SK-N-SH (cell line): ENCODE results near the gene MUC13. TPM values are rescaled to one million over a fixed set of nuclear protein-coding genes. Genes with fewer than 3 reads are reported as not detected.

Source experiments
- CTCF ChIA-PET: fragments of 300-600, 350-600 bp; formaldehyde crosslinking; extraction: SDS; loops from one replicate; lab custom pipeline; 2021; lab: Yijun Ruan, JAX
- POLR2A ChIA-PET: fragments of 350-600 bp; sonication (Branson Sonifier 250); formaldehyde crosslinking; extraction: SDS; loops from one replicate; lab custom pipeline; 2020; ENCODE audit warnings: antibody characterized with exemption, inconsistent platforms; lab: Yijun Ruan, JAX
- DNase-seq: peaks from one replicate; pipeline ENCODE4 v3.0.0; 2012
- H2AFZ ChIP-seq: fragments of 200-600 bp; sonication (generic); 2 replicates; pipeline ENCODE4 v1.8.1; 2016; ENCODE audit warnings: antibody characterized with exemption, mild to moderate bottlenecking, low read depth
- H3F3A ChIP-seq: fragments of 200-600 bp; sonication (generic); replicated peaks from 2 replicates; pipeline ENCODE3; 2016; ENCODE audit warnings: antibody characterized with exemption, mild to moderate bottlenecking; ENCODE audit not compliant: insufficient read depth
- H3K27ac ChIP-seq, 2 experiments: fragments of 200-500 bp in 1 of 2; fragments of 200-600 bp in 1 of 2; sonication (Bioruptor generic) in 1 of 2; sonication (generic), shearing (Covaris generic) in 1 of 2; 2 replicates each; pipeline versions ENCODE4 v1.5.1 to v1.6.1; 2014 to 2016; ENCODE audit warnings: low read depth in 2 of 2, inconsistent platforms in 1 of 2, low read length in 1 of 2, mild to moderate bottlenecking in 1 of 2, mixed read lengths in 1 of 2
- H3K27me3 ChIP-seq: fragments of 200-600 bp; sonication (generic), shearing (Covaris generic); 2 replicates; pipeline ENCODE4 v1.6.1; 2016; ENCODE audit warnings: mixed run types; ENCODE audit not compliant: insufficient read depth
- H3K36me3 ChIP-seq, 2 experiments: fragments of 200-500 bp in 1 of 2; fragments of 200-600 bp in 1 of 2; sonication (Bioruptor generic) in 1 of 2; sonication (generic) in 1 of 2; replicated peaks in 1 of 2; 2 replicates each; pipeline versions ENCODE3 to v1.5.1; 2014 to 2016; ENCODE audit warnings: low read length in 1 of 2, mild to moderate bottlenecking in 1 of 2; ENCODE audit not compliant: insufficient read depth in 2 of 2, control insufficient read depth in 1 of 2
- H3K4me1 ChIP-seq, 2 experiments: fragments of 200-500 bp in 1 of 2; fragments of 200-600 bp in 1 of 2; sonication (Bioruptor generic) in 1 of 2; sonication (generic), shearing (Covaris generic) in 1 of 2; 2 replicates each; pipeline versions ENCODE4 v1.5.1 to v1.6.1; 2014 to 2016; ENCODE audit warnings: low read depth in 1 of 2, low read length in 1 of 2, mixed run types in 1 of 2; ENCODE audit not compliant: insufficient read depth in 2 of 2, control insufficient read depth in 1 of 2
- H3K4me2 ChIP-seq: fragments of 200-600 bp; sonication (generic), shearing (Covaris generic); 2 replicates; pipeline ENCODE4 v1.6.1; 2017; ENCODE audit warnings: mixed run types
- H3K4me3 ChIP-seq, 2 experiments: fragments of 200-500 bp in 1 of 2; fragments of 200-600 bp in 1 of 2; sonication (Bioruptor generic) in 1 of 2; sonication (generic), shearing (Covaris generic) in 1 of 2; 2 replicates each; pipeline versions ENCODE4 v1.5.1 to v1.8.1; 2014 to 2016; ENCODE audit warnings: low read depth in 2 of 2, inconsistent platforms in 1 of 2, low read length in 1 of 2, mild to moderate bottlenecking in 1 of 2, mixed read lengths in 1 of 2, moderate library complexity in 1 of 2
- H3K79me2 ChIP-seq: fragments of 200-600 bp; sonication (generic); 2 replicates; pipeline ENCODE4 v1.8.1; 2017; ENCODE audit warnings: mild to moderate bottlenecking; ENCODE audit not compliant: insufficient read depth
- H3K9ac ChIP-seq: fragments of 200-600 bp; sonication (generic); 2 replicates; pipeline ENCODE4 v1.6.1; 2017; ENCODE audit warnings: mixed run types
- H3K9me2 ChIP-seq: fragments of 200-600 bp; sonication (generic); 2 replicates; pipeline ENCODE4 v1.6.1; 2017; ENCODE audit warnings: mixed run types
- H3K9me3 ChIP-seq: fragments of 200-600 bp; sonication (generic); 2 replicates; pipeline ENCODE4 v1.6.1; 2017; ENCODE audit warnings: mixed run types, mild to moderate bottlenecking, moderate library complexity
- H4K20me1 ChIP-seq: fragments of 200-600 bp; sonication (generic); 2 replicates; pipeline ENCODE4 v1.6.1; 2017; ENCODE audit warnings: mild to moderate bottlenecking, mixed run types; ENCODE audit not compliant: insufficient read depth
- CHD2 ChIP-seq: fragments of 150-350 bp; IDR thresholded peaks from 2 replicates; pipeline ENCODE4 v1.6.1; 2018; ENCODE audit warnings: low read length; ENCODE audit not compliant: partially characterized antibody
- ELF1 ChIP-seq: IDR thresholded peaks from 2 replicates; pipeline ENCODE4 v1.4.0; 2012
- EP300 ChIP-seq, 2 experiments: IDR thresholded peaks; 2 replicates each; pipeline versions ENCODE4 v1.4.0 to v1.6.1; 2012; ENCODE audit warnings: borderline replicate concordance in 1 of 2, low read depth in 1 of 2, low read length in 1 of 2
- FOSL2 ChIP-seq: IDR thresholded peaks from 2 replicates; pipeline ENCODE4 v1.4.0; 2012; ENCODE audit warnings: low read depth, mild to moderate bottlenecking, moderate library complexity, borderline replicate concordance
- FOXJ3 ChIP-seq: sonication (generic); formaldehyde crosslinking; IDR thresholded peaks from 2 replicates; pipeline ENCODE4 v1.5.1; 2020; ENCODE audit warnings: mild to moderate bottlenecking, missing genetic modification reagents
- FOXM1 ChIP-seq: IDR thresholded peaks from 2 replicates; pipeline ENCODE4 v1.4.0; 2012; ENCODE audit warnings: low read depth, mild to moderate bottlenecking
- JUND ChIP-seq: IDR thresholded peaks from 2 replicates; pipeline ENCODE4 v1.4.0; 2012
- MEF2A ChIP-seq: IDR thresholded peaks from 2 replicates; pipeline ENCODE4 v1.4.0; 2012; ENCODE audit warnings: low read depth, borderline replicate concordance
- NFIC ChIP-seq: IDR thresholded peaks from 2 replicates; pipeline ENCODE4 v1.4.0; 2012; ENCODE audit warnings: borderline replicate concordance
- PBX3 ChIP-seq: IDR thresholded peaks from 2 replicates; pipeline ENCODE4; 2012
- POLR2AphosphoS5 ChIP-seq: IDR thresholded peaks from 2 replicates; pipeline ENCODE4 v1.6.1; 2012; ENCODE audit warnings: low read depth, low read length
- RAD21 ChIP-seq: IDR thresholded peaks from 2 replicates; pipeline ENCODE4 v1.6.1; 2012; ENCODE audit warnings: mild to moderate bottlenecking, low read length
- RCOR1 ChIP-seq: fragments of 150-350 bp; IDR thresholded peaks from 2 replicates; pipeline ENCODE4 v1.6.1; 2017; ENCODE audit warnings: antibody characterized with exemption, low read length
- REST ChIP-seq: IDR thresholded peaks from 2 replicates; pipeline ENCODE4 v1.6.1; 2012; ENCODE audit warnings: mild to moderate bottlenecking, low read depth, low read length, moderate library complexity
- RFX5 ChIP-seq: IDR thresholded peaks from 2 replicates; pipeline ENCODE4 v1.6.1; 2012; ENCODE audit warnings: mild to moderate bottlenecking, improper control_type of control experiment, low read length
- RXRA ChIP-seq: IDR thresholded peaks from 2 replicates; pipeline ENCODE4 v1.4.0; 2012; ENCODE audit warnings: low read depth, mild to moderate bottlenecking, borderline replicate concordance
- SIN3A ChIP-seq: IDR thresholded peaks from 2 replicates; pipeline ENCODE4 v1.6.1; 2012; ENCODE audit warnings: low read depth, mild to moderate bottlenecking, low read length, moderate library complexity, borderline replicate concordance
- TCF12 ChIP-seq: IDR thresholded peaks from 2 replicates; pipeline ENCODE4 v1.4.0; 2012
- TEAD4 ChIP-seq: IDR thresholded peaks from 2 replicates; pipeline ENCODE4 v1.4.0; 2012; ENCODE audit warnings: mild to moderate bottlenecking, borderline replicate concordance; ENCODE audit not compliant: insufficient read depth
- ZBTB33 ChIP-seq: IDR thresholded peaks from 2 replicates; pipeline ENCODE4 v1.4.0; 2012; ENCODE audit warnings: low read depth, borderline replicate concordance
- WGBS: methylation state at CpG from one replicate; pipeline ENCODE4 v1.1.6; 2017; ENCODE audit warnings: low lambda C conversion rate; 5-methylcytosine and 5-hydroxymethylcytosine counted together
- polyA plus RNA-seq, 3 experiments: library from polyadenylated mRNA; depleted of rRNA; stranded (reverse); fragments of >200 nt; gene quantifications; 2 replicates each; pipeline ENCODE4 v1.2.3, GENCODE V29; 2012
- TF ChIP-seq, protein P1 (sequence below): IDR thresholded peaks from 2 replicates; pipeline ENCODE4 v1.4.0; 2012; ENCODE audit warnings: low read depth

The MUC13 gene
- polyA plus RNA-seq, 1 of the 3 experiments (the other 2 are of a cell fraction) = not detected

DNA sequence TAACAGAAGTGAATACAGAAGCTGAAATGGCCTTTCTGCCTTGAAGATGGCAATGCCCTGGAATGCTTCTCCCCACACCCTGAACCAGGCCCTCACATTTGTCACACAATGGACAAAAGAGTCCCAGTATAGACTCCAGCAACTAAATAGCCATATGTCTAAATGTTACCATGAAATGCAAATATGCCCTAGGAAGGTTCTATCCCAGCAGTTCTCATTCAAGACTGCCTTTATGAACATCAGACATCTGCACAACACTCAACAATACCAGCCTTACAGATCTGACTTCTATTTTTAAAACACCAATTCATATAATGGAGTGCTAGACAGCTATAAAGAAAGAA, 55.2 kb downstream of the MUC13 start:
- Histone ChIP-seq H3K4me3 (peak overlapping the region in 1 of 2 experiments; percentile 2; a peak in 1 of 4 replicates), H3K79me2 (peaks cover 90% of the 10 kb centered on the region), H3K27me3 (no peaks in the 10 kb centered on the region), H3K9me2 (no peaks in the 10 kb centered on the region), H2AFZ (no peak overlapping the region), H3K4me2 (peak overlapping the region; percentile 64), H3F3A (peaks cover 28% of the 10 kb centered on the region), H3K4me1 (peaks cover 35 to 68% of the 10 kb centered on the region in 2 experiments), H3K9ac (peak overlapping the region; percentile 31; the same call in 1 of the 2 replicates), H4K20me1 (no peaks in the 10 kb centered on the region; the same call in 1 of the 2 replicates), H3K9me3 (no peaks in the 10 kb centered on the region), H3K36me3 (peaks cover under 1 to 14% of the 10 kb centered on the region in 2 experiments), H3K27ac (peak overlapping the region; percentile 87 to 92)
- TF ChIP-seq REST (no peak), SIN3A (no peak), ZBTB33 (no peak), RAD21 (no peak), RFX5 (no peak)
- ChIA-PET POLR2A (no interaction called here), CTCF (interaction anchor here (1.0 to 1.8 kb wide), 3 partner anchors 22 to 118 kb away, joined by 3 to 7 read pairs (median 4); no protein-coding TSS in a partner anchor)
- DNase-seq = no peak

- DNase-seq = no peak
- H3K27me3 ChIP-seq = no peaks in the 10 kb centered on the region
- no peaks in the 10 kb centered on the region; the same call in 1 of the 2 replicates for H4K20me1 ChIP-seq
- ChIA-PET POLR2A (no interaction called here), CTCF (interaction anchor here (1.0 to 1.8 kb wide), 3 partner anchors 22 to 118 kb away, joined by 3 to 7 read pairs (median 4); no protein-coding TSS in a partner anchor)
- WGBS = 10% methylated on average over 6 of the region's 6 CpGs
- H3K36me3 ChIP-seq = peaks cover 0 to 11% of the 10 kb centered on the region in 2 experiments
- H3K4me3 ChIP-seq = peak overlapping the region in 1 of 2 experiments; percentile 2; a peak in 1 of 4 replicates
- peaks cover 28% of the 10 kb centered on the region for H3F3A ChIP-seq
- H3K9me3 ChIP-seq = no peaks in the 10 kb centered on the region
- peaks cover 29 to 63% of the 10 kb centered on the region in 2 experiments for H3K4me1 ChIP-seq
- H2AFZ ChIP-seq = no peak overlapping the region
- H3K4me2 ChIP-seq = peak overlapping the region; percentile 64
- H3K79me2 ChIP-seq = peaks cover 90% of the 10 kb centered on the region
- peak overlapping the region; percentile 87 to 92 for H3K27ac ChIP-seq
- no peaks in the 10 kb centered on the region for H3K9me2 ChIP-seq
- peak overlapping the region; percentile 31; the same call in 1 of the 2 replicates for H3K9ac ChIP-seq
- peak; percentile 72; the same call in 1 of the 2 replicates for TF ChIP-seq SIN3A
- TF ChIP-seq JUND = peak; percentile 84
- TF ChIP-seq FOXM1 = peak; percentile 68; the same call in 1 of the 2 replicates
- TF ChIP-seq, protein P1, sequence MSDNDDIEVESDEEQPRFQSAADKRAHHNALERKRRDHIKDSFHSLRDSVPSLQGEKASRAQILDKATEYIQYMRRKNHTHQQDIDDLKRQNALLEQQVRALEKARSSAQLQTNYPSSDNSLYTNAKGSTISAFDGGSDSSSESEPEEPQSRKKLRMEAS = peak; percentile 73
- no peak for TF ChIP-seq FOXJ3
- peak; percentile 86 for TF ChIP-seq PBX3
- no peak for TF ChIP-seq CHD2
- TF ChIP-seq POLR2AphosphoS5 = peak; percentile 46; the same call in 1 of the 2 replicates
- peak; percentile 72 for TF ChIP-seq TEAD4
- TF ChIP-seq NFIC = peak; percentile 97
- TF ChIP-seq RCOR1 = 0 out of 2 replicates have a peak, but pooled peaks have one; percentile 14
- peak; percentile 96 for TF ChIP-seq RXRA
- peak; percentile 92 for TF ChIP-seq FOSL2
- TF ChIP-seq ELF1 = peak; percentile 55
- peak; percentile 92 for TF ChIP-seq MEF2A
- no peak for TF ChIP-seq RAD21
- TF ChIP-seq EP300 (IDR thresholded peaks at IDR 0.05; ENCODE audit: borderline replicate concordance in 1 of 2, low read depth in 1 of 2, low read length in 1 of 2) = peak; percentile 42 to 91
- peak; percentile 87 for TF ChIP-seq TCF12
Measured at GRCh38 chr3:124878561-124879336, 55.8 kb downstream of the MUC13 start.
